NCI-H2227 (cell line): Measurements from ENCODE around the gene MPC1.
"Not testable (repeated sequence)": the region's sequence is repeated elsewhere in the genome, so short reads cannot be mapped to it uniquely, and the experiment has no call there.

Experiments used
- DNase-seq: peaks from one replicate; lab custom pipeline; 2025; ENCODE audit not compliant: unreplicated experiment; lab: John Stamatoyannopoulos, UW

Gene MPC1

GRCh38 chr6:166348305-166348949 is 34.3 kb downstream of the MPC1 start:
- no peak for DNase-seq

GRCh38 chr6:166346965-166347364 is 35.8 kb downstream of the MPC1 start:
- DNase-seq: no peak

GRCh38 chr6:166346449-166346848 is 36.3 kb downstream of the MPC1 start:
- no peak for DNase-seq

GRCh38 chr6:166345672-166346071 is 37.1 kb downstream of the MPC1 start:
- not testable (repeated sequence) for DNase-seq

- not testable (repeated sequence) for DNase-seq
Measured at GRCh38 chr6:166344921-166345320, 37.8 kb downstream of the MPC1 start.

- DNase-seq: no peak
Measured at GRCh38 chr6:166344240-166344639, 38.5 kb downstream of the MPC1 start.

GRCh38 chr6:166343150-166343487 is 39.6 kb downstream of the MPC1 start:
- DNase-seq: no peak

- peak; percentile 84 for DNase-seq
Measured at GRCh38 chr6:166342349-166343149, 40.2 kb downstream of the MPC1 start, which contains the start of gene SFT2D1. Gene SFT2D1, minus strand, starts transcription at chr6:166342545. Its CDS starts 64 bp downstream, at chr6:166342481.

GRCh38 chr6:166341977-166342348 is 40.8 kb downstream of the MPC1 start:
- no peak for DNase-seq

- DNase-seq: no peak
Measured at GRCh38 chr6:166341464-166341863, 41.3 kb downstream of the MPC1 start.

- DNase-seq: no peak
Measured at GRCh38 chr6:166338854-166339253, 43.9 kb downstream of the MPC1 start.

GRCh38 chr6:166336847-166337246 is 45.9 kb downstream of the MPC1 start:
- DNase-seq: no peak

- DNase-seq: no peak
Measured at GRCh38 chr6:166335378-166336302, 47.1 kb downstream of the MPC1 start.

- DNase-seq: no peak
Measured at GRCh38 chr6:166334878-166335277, 47.9 kb downstream of the MPC1 start.

GRCh38 chr6:166333172-166333995 is 49.4 kb downstream of the MPC1 start:
- no peak for DNase-seq

GRCh38 chr6:166331503-166332415 is 51.0 kb downstream of the MPC1 start:
- DNase-seq: no peak

- DNase-seq: no peak
Measured at GRCh38 chr6:166330612-166331011, 52.1 kb downstream of the MPC1 start.

- DNase-seq: no peak
Measured at GRCh38 chr6:166325383-166326042, 57.2 kb downstream of the MPC1 start.

- no peak for DNase-seq
Measured at GRCh38 chr6:166323395-166323794, 59.3 kb downstream of the MPC1 start.
